Neuronal stem cell (in vitro differentiated cells): ENCODE measurements around the gene CDC37L1.

ENCODE experiments used
- DNase-seq: peaks from one replicate; pipeline ENCODE4 v3.0.0-alpha.2; 2013; ENCODE audit warnings: low spot score
- H2AFZ ChIP-seq: one replicate; pipeline ENCODE4 v1.6.1; 2013; ENCODE audit warnings: mild to moderate bottlenecking, low read length, inconsistent platforms
- H2AK5ac ChIP-seq: 2 replicates; pipeline ENCODE4 v1.6.1; 2013; ENCODE audit warnings: low read depth, mild to moderate bottlenecking, inconsistent platforms, low read length, moderate library complexity, mixed read lengths
- H2BK120ac ChIP-seq: 2 replicates; pipeline ENCODE4 v1.6.1; 2013; ENCODE audit warnings: low read depth, mild to moderate bottlenecking, inconsistent platforms, low read length, moderate library complexity, mixed read lengths
- H2BK12ac ChIP-seq: one replicate; pipeline ENCODE4 v1.6.1; 2013; ENCODE audit warnings: low read length, inconsistent platforms
- H2BK15ac ChIP-seq: 2 replicates; pipeline ENCODE4 v1.6.1; 2013; ENCODE audit warnings: mild to moderate bottlenecking, low read length, inconsistent platforms, mixed read lengths
- H2BK5ac ChIP-seq: one replicate; pipeline ENCODE4 v1.6.1; 2013; ENCODE audit warnings: inconsistent platforms, mild to moderate bottlenecking, low read length, moderate library complexity
- H3K14ac ChIP-seq: one replicate; pipeline ENCODE4 v1.6.1; 2013; ENCODE audit warnings: low read length, inconsistent platforms
- H3K18ac ChIP-seq: 2 replicates; pipeline ENCODE4 v1.6.1; 2013; ENCODE audit warnings: low read length, inconsistent platforms
- H3K23ac ChIP-seq: 2 replicates; pipeline ENCODE4 v1.6.1; 2013; ENCODE audit warnings: low read depth, mild to moderate bottlenecking, mixed read lengths, low read length, inconsistent platforms; ENCODE audit not compliant: poor library complexity
- H3K27ac ChIP-seq: replicated peaks from 3 replicates; pipeline ENCODE4 v1.5.1; 2013; ENCODE audit warnings: low read length, inconsistent platforms
- H3K27me3 ChIP-seq, 3 experiments: 2 replicates each; pipeline ENCODE4 v1.6.1; 2013; ENCODE audit warnings: low read length in 3 of 3, mild to moderate bottlenecking in 2 of 3, inconsistent platforms in 1 of 3, low read depth in 1 of 3, mixed read lengths in 1 of 3, moderate library complexity in 1 of 3; ENCODE audit not compliant: control insufficient read depth in 3 of 3, insufficient read depth in 3 of 3
- H3K36me3 ChIP-seq, 2 donors: replicated peaks in 1 of 2; 2 replicates each; pipeline ENCODE4 v1.6.1; 2013; ENCODE audit warnings: low read length in 2 of 2; ENCODE audit not compliant: control insufficient read depth in 2 of 2, insufficient read depth in 2 of 2
- H3K4ac ChIP-seq: 2 replicates; pipeline ENCODE4 v1.6.1; 2013; ENCODE audit warnings: inconsistent platforms, mild to moderate bottlenecking, low read length, moderate library complexity
- H3K4me1 ChIP-seq, 2 donors: 1 replicate in 1 of 2; 2 replicates in 1 of 2; pipeline ENCODE4 v1.6.1; 2013; ENCODE audit warnings: low read length in 2 of 2, low read depth in 1 of 2; ENCODE audit not compliant: control insufficient read depth in 2 of 2, insufficient read depth in 1 of 2
- H3K4me2 ChIP-seq: one replicate; pipeline ENCODE4 v1.6.1; 2013; ENCODE audit warnings: mild to moderate bottlenecking, low read length, inconsistent platforms; ENCODE audit not compliant: insufficient read depth, poor library complexity, severe bottlenecking
- H3K4me3 ChIP-seq, 2 donors: 2 replicates each; pipeline ENCODE4 v1.5.1; 2013; ENCODE audit warnings: low read length in 2 of 2, mild to moderate bottlenecking in 2 of 2, inconsistent platforms in 1 of 2, moderate library complexity in 1 of 2
- H3K79me1 ChIP-seq: one replicate; pipeline ENCODE4 v1.6.1; 2013; ENCODE audit warnings: low read depth, mild to moderate bottlenecking, inconsistent platforms, low read length, moderate library complexity
- H3K9ac ChIP-seq: one replicate; pipeline ENCODE4 v1.6.1; 2013; ENCODE audit warnings: mild to moderate bottlenecking, low read depth, low read length, inconsistent platforms; ENCODE audit not compliant: poor library complexity
- H3K9me3 ChIP-seq, 2 donors: replicated peaks in 1 of 2; 2 replicates each; pipeline versions ENCODE3 to v1.6.1; 2013; ENCODE audit warnings: low read length in 2 of 2, mild to moderate bottlenecking in 2 of 2, inconsistent platforms in 1 of 2, low read depth in 1 of 2, mixed read lengths in 1 of 2, moderate library complexity in 1 of 2; ENCODE audit not compliant: control insufficient read depth in 2 of 2, insufficient read depth in 1 of 2
- H4K8ac ChIP-seq: one replicate; pipeline ENCODE4 v1.6.1; 2013; ENCODE audit warnings: low read depth, mild to moderate bottlenecking, inconsistent platforms, low read length, moderate library complexity
- H4K91ac ChIP-seq: one replicate; pipeline ENCODE4 v1.6.1; 2013; ENCODE audit warnings: low read length, low read depth, mild to moderate bottlenecking, inconsistent platforms; ENCODE audit not compliant: poor library complexity
- WGBS, 2 donors: extraction: QIAGEN DNeasy Blood & Tissue Kit; methylation state at CpG; one replicate each; pipeline ENCODE4 v1.1.7; 2013; ENCODE audit warnings: missing lambda C conversion rate in 2 of 2, mixed read lengths in 1 of 2; ENCODE audit not compliant: insufficient read length in 2 of 2, insufficient replicate concordance in 1 of 2; ENCODE audit errors: extremely low coverage in 2 of 2; 5-methylcytosine and 5-hydroxymethylcytosine counted together

The CDC37L1 gene

GRCh38 chr9:4686584-4686983, 7.2 kb downstream of the CDC37L1 start:
- no peak overlapping the region for H3K4me2 ChIP-seq
- no peak overlapping the region for H3K23ac ChIP-seq
- H2BK15ac ChIP-seq, result no peak overlapping the region
- H3K9ac ChIP-seq, result no peak overlapping the region
- H2BK12ac ChIP-seq, result no peak overlapping the region
- no peak overlapping the region for H3K27ac ChIP-seq
- H3K14ac ChIP-seq, result no peak overlapping the region
- no peak overlapping the region for H3K4me3 ChIP-seq
- DNase-seq, result no peak
- H2AK5ac ChIP-seq, result no peak overlapping the region
- H3K4me1 ChIP-seq, result no peaks in the 10 kb centered on the region
- WGBS, 2 donors, result no CpG with 5 or more reads among the region's 1 CpG
- no peak overlapping the region for H3K18ac ChIP-seq
- no peak overlapping the region for H2AFZ ChIP-seq
- no peaks in the 10 kb centered on the region for H3K27me3 ChIP-seq
- H2BK5ac ChIP-seq, result no peak overlapping the region
- H4K8ac ChIP-seq, result no peak overlapping the region
- H3K79me1 ChIP-seq, result no peaks in the 10 kb centered on the region
- no peak overlapping the region for H2BK120ac ChIP-seq
- no peaks in the 10 kb centered on the region for H3K9me3 ChIP-seq
- no peak overlapping the region for H4K91ac ChIP-seq
- H3K4ac ChIP-seq, result no peak overlapping the region
- H3K36me3 ChIP-seq, result peaks cover 10 to 73% of the 10 kb centered on the region in 2 donors

DNA sequence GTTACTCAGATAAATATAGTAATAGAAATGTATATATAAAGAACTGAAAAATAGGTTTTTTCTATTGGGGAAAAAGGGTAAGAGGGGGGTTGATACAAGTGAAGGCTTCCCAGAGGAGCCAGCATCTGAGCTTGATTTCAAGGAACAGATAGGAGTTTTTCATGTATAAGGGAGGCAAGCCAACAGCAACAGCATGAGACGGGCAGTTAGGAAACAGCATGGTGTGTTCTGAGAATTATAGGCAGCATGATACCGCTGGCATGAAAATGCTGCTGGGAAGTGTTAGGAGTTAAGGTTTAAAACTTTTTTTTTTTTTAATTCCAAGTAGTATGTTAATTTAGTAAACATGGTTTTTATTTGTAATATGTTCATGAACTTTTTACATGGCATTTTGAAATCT, 9.7 kb downstream of the CDC37L1 start:
- no peak overlapping the region for H3K27ac ChIP-seq
- no peak overlapping the region for H2BK15ac ChIP-seq
- no peak overlapping the region for H4K8ac ChIP-seq
- no peak overlapping the region for H2AFZ ChIP-seq
- no peak overlapping the region for H3K4me2 ChIP-seq
- H3K36me3 ChIP-seq, result peaks cover 11 to 80% of the 10 kb centered on the region in 2 donors
- H4K91ac ChIP-seq, result no peak overlapping the region
- H3K4me3 ChIP-seq, result no peak overlapping the region
- H3K9ac ChIP-seq, result no peak overlapping the region
- H2BK120ac ChIP-seq, result no peak overlapping the region
- no peak overlapping the region for H2BK12ac ChIP-seq
- no peaks in the 10 kb centered on the region for H3K4me1 ChIP-seq
- no peak for DNase-seq
- no peaks in the 10 kb centered on the region for H3K27me3 ChIP-seq
- H3K14ac ChIP-seq, result no peak overlapping the region
- no peak overlapping the region for H3K23ac ChIP-seq
- H2AK5ac ChIP-seq, result no peak overlapping the region
- WGBS, 2 donors, result no CpG with 5 or more reads among the region's 2 CpGs
- H3K79me1 ChIP-seq, result no peaks in the 10 kb centered on the region
- H3K9me3 ChIP-seq, result no peaks in the 10 kb centered on the region
- H2BK5ac ChIP-seq, result no peak overlapping the region
- no peak overlapping the region for H3K18ac ChIP-seq
- no peak overlapping the region for H3K4ac ChIP-seq

DNA sequence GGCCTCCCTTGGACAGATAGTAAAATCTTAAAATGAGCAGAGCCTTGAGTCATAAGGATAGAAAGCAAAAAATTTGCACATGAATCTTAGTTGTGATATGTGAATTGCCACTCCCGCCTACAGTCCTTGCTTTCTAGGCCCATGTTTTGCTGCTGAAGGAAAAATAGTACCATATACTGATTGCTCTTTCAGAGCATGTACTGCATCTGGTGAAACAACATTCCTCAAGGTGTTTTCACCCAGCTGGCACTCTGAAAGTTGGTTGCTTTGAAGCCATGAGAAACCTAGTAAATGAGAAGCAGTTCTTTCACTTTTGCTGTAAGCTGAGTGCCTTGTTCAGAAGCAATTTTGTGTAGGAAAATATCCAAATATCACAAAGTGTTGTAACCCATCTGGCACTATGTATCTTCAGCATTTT, 10.3 kb downstream of the CDC37L1 start:
- H2AFZ ChIP-seq, result no peak overlapping the region
- no peaks in the 10 kb centered on the region for H3K4me1 ChIP-seq
- H4K8ac ChIP-seq, result no peak overlapping the region
- H3K79me1 ChIP-seq, result no peaks in the 10 kb centered on the region
- no peak overlapping the region for H3K14ac ChIP-seq
- H2BK120ac ChIP-seq, result no peak overlapping the region
- no peak overlapping the region for H3K27ac ChIP-seq
- DNase-seq, result no peak
- H2AK5ac ChIP-seq, result no peak overlapping the region
- H3K18ac ChIP-seq, result no peak overlapping the region
- no peak overlapping the region for H3K4me3 ChIP-seq
- no peaks in the 10 kb centered on the region for H3K9me3 ChIP-seq
- no peak overlapping the region for H2BK12ac ChIP-seq
- H3K27me3 ChIP-seq, result no peaks in the 10 kb centered on the region
- no peak overlapping the region for H3K23ac ChIP-seq
- H3K9ac ChIP-seq, result no peak overlapping the region
- no CpG with 5 or more reads among the region's 1 CpG for WGBS, 2 donors
- H3K4me2 ChIP-seq, result no peak overlapping the region
- no peak overlapping the region for H2BK5ac ChIP-seq
- no peak overlapping the region for H3K4ac ChIP-seq
- no peak overlapping the region for H2BK15ac ChIP-seq
- no peak overlapping the region for H4K91ac ChIP-seq
- H3K36me3 ChIP-seq, result peaks cover 13 to 82% of the 10 kb centered on the region in 2 donors

DNA sequence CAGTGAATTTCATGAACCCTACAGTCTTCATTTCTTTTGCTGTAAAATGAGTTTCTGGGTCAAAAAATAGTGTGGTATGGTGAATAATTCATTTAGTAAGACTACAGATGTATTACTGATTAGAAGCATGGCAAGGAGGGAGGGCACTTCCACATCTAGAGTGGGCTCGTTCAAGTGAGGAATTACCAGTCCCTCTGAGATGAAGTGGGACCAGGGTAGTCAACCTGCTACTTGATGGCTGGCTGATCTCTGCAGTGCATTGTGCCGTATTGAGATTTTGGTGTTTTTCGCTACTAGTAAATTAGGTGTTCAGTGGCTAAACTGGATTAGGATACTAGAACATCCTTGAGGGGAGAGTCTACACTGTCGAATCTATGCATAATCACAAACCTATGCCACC, 10.8 kb downstream of the CDC37L1 start:
- no peak overlapping the region for H2BK120ac ChIP-seq
- no peak overlapping the region for H3K18ac ChIP-seq
- H3K27me3 ChIP-seq, result no peaks in the 10 kb centered on the region
- no peak overlapping the region for H3K14ac ChIP-seq
- H2BK15ac ChIP-seq, result no peak overlapping the region
- H4K91ac ChIP-seq, result no peak overlapping the region
- no peak overlapping the region for H2BK5ac ChIP-seq
- no peak overlapping the region for H3K4me3 ChIP-seq
- H3K79me1 ChIP-seq, result no peaks in the 10 kb centered on the region
- no peak overlapping the region for H2AK5ac ChIP-seq
- H3K9me3 ChIP-seq, result no peaks in the 10 kb centered on the region
- H3K9ac ChIP-seq, result no peak overlapping the region
- H3K4me1 ChIP-seq, result no peaks in the 10 kb centered on the region
- H3K4ac ChIP-seq, result no peak overlapping the region
- H2BK12ac ChIP-seq, result no peak overlapping the region
- H3K36me3 ChIP-seq, result peaks cover 11 to 82% of the 10 kb centered on the region in 2 donors
- H3K23ac ChIP-seq, result no peak overlapping the region
- no peak overlapping the region for H3K4me2 ChIP-seq
- WGBS, 2 donors, result no CpG with 5 or more reads among the region's 4 CpGs
- H2AFZ ChIP-seq, result no peak overlapping the region
- no peak overlapping the region for H3K27ac ChIP-seq
- no peak overlapping the region for H4K8ac ChIP-seq
- DNase-seq, result no peak
